Measurements from ENCODE around the gene PCYT2. TPM values are rescaled to one million over a fixed set of nuclear protein-coding genes. Genes with fewer than 3 reads are reported as not detected.
"Not testable (repeated sequence)": the region's sequence is repeated elsewhere in the genome, so short reads cannot be mapped to it uniquely, and the experiment has no call there.

Gene PCYT2
- total RNA-seq, 2 experiments from 2014 or later: 30.4 to 30.9 TPM

DNA sequence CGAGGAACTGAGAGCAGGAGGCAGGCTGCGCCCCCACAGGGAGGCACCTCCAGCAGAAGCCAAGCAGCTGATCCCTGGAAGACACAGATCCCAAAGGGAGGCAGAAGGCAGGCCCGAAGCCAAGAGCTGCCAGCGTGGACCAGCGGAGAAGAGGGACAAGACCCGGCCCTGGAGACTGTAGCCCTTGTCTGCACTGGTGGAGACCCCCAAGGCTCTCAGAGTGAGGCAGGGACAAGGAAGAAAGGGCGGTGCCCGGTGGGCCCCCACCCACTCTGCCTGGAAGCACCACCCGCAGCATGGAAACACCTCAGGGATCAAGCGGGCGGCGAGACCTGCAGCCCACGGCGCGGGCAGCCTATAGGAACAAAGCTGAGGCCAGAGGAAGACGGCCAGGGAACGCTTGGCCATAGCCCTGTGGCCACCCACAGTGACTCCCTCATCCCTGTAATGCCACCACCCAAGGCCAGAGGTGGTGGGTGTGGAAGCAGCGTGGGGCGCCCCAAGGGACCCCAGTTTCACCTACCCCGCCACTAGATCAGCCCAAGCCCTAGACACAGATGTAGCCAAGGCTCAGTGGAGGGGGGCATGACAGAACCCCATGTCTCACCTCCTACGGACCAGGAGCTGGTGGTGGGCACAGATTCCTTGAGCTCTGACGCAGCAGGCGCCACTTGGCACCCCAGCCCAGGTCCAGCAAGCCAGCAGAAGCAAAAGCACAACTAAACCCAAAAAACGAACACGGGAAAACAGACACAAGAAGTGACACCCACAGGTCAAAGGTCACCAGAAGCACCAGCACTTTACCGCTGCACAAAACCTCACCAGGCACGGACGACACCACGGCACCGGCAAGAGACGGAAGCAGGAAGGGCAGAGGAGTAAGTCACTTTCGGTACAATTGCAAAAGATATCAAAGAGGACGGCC is 9.7 kb upstream of the PCYT2 start:
- CTCF ChIA-PET: no interaction called here
- POLR2A ChIA-PET: interaction anchor here (0.6 kb wide), 1 partner anchor 682 kb away, joined by 3 read pairs; no protein-coding TSS in a partner anchor

DNA sequence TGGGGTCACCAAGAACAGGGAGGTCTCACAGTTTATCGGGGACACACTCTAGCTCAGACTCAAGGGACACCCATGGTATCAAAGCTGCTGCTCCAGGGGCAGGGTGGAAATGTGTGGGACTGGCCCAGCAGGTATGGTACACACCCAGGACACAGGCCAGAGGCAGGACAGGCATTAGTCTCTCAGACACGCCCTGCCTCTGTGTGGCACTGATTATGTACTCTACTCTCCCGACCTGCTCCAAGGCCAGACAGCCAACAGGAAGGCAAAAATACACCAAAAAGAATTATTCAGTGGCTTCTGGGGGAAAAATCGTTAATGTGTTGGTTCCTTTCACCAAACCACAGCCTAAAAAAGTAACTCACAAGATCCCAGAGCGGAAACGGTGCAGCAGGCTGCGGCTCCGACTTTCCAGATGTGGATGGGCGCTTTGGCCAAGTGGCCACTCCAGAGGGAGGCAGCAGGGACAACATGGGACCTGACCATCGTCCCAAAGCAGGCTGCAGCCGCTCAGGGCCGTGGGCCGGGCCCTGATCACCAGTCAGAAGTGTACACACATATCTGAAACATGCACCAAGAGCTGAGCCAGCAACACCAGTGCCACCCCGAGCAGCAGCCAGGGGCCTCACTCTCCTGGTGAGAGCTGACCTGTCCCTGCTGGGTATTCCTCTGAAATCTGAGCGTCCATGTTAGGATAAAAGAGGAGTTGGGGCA is 7.8 kb upstream of the PCYT2 start:
- ChIA-PET POLR2A (no interaction called here), CTCF (no interaction called here)

DNA sequence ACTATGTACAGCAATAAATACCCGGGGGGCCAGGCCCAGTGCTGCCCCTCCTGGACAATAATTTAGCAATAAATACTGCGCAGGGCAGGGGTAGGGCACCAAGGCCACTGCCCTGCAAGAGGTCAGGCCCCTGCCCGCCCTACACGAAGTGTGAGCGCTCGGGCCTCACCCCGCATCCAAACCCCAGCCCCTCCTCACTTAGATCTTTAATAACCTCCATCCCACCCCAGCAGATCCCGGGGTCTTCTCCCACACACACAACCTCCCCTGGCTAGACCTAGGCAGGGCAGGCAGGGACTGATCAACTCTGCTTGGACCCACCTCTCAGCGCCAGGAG is 7.1 kb upstream of the PCYT2 start:
- POLR2A ChIA-PET, CTCF ChIA-PET: not testable (repeated sequence)

DNA sequence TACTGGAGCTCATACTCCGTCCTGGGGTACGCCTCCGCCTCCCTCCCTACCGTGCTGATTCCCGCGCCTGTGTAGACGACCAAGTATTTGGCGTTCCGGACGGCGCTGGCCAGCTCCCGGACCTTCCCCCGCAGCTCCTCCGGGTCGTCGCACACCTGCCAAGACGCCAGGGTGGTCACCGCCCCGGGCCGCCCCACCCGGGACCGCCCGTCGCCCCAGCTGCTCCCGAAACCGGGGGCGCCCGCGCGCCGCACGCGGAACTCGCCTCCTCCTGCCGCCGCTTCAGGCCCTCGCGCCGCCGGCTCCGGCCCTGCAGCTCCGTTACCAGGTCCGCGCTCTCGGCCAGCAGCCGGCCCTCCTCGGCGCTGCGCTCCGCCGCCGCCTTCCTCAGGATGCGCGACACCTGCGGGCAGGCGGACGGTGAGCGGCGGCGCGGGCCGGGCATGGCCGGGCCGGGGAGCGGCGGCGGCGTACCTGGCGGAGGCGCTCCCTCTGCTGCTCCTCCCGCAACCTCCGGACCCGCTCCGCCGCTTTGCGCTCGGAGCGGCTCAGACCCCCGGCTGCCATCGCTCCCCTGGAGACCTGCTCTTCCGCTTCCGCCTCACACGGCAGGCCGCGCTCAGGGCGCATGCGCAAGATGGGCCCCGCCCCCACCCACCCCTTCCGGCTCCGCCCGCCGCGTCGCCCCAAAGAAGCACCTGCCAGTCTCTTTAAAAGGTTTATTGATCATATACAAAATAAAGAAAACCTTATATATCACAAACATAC is 6.5 kb upstream of the PCYT2 start, which contains the start of gene SIRT7:
SIRT7 (minus strand) TSS at position 612 of the 768 bp plus-strand sequence; CDS start at position 567, 45 bp downstream.
- CTCF ChIA-PET: interaction anchor here (0.9 to 1.3 kb wide), 4 partner anchors 8 to 42 kb away, joined by 3 to 6 read pairs (median 4); partner anchors contain the start of gene MAFG
- POLR2A ChIA-PET: interaction anchor here (0.8 to 1.4 kb wide), 2 partner anchors 9 to 26 kb away, joined by 5 read pairs; no protein-coding TSS in a partner anchor

DNA sequence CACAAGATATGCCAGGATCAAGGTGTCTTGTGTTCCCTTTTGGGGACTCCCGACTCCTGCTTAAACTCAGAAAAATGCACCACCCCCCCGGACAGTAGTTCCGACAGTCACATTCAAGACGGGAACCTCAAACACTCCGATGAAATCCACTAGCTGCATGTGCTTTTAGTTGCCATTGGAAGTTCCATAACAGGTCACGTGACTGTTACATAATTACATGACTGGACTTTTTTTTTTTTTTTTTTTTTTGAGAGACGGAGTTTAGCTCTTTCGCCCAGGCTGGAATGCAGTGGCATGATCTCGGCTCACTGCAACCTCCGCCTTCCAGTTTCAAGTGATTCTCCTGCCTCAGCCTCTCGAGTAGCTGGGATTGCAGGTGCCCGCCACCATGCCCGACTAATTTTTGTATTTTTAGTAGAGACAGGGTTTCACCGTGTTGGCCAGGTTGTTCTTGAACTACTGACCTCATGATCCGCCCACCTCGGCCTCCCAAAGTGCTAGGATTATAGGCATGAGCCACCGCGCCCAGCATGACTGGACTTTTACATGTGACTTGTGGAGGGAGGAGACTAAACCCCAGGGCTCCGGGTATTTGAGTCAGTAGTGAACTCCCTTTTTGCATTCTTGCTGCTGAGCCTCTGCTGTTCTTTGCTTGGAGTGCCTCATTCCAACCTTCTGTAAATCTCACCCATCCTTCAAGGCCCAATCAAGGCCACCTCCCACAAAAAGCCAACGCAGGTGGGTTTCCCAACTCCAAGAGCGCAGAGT is 5.2 kb upstream of the PCYT2 start:
- ChIA-PET POLR2A (interaction anchor here (0.6 to 1.4 kb wide), 3 partner anchors 10 to 252 kb away, joined by 4 to 7 read pairs (median 5); no protein-coding TSS in a partner anchor), CTCF (interaction anchor here (1.2 to 1.3 kb wide), 2 partner anchors 9 to 44 kb away, joined by 4 read pairs; no protein-coding TSS in a partner anchor)

DNA sequence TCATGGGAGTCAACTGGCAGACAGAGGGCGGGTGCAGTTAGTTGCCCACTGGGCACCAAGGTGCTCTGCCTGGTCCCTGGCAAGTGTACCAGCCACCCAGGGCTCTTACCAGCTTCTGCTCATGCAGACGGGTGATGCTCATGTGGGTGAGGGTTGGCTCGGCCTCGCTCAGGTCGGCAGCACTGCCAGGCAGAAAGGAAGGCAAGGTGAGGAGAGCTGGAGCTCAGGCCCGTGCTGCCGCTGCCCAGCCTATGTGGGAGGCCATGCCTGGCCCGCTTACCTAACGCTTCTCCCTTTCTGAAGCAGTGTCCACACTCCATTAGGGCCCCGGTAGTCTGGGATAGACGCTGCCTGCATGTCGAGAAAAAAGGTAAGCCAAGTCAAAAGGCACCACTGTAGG is 4.1 kb upstream of the PCYT2 start:
- CTCF ChIA-PET: no interaction called here
- POLR2A ChIA-PET: no interaction called here

DNA sequence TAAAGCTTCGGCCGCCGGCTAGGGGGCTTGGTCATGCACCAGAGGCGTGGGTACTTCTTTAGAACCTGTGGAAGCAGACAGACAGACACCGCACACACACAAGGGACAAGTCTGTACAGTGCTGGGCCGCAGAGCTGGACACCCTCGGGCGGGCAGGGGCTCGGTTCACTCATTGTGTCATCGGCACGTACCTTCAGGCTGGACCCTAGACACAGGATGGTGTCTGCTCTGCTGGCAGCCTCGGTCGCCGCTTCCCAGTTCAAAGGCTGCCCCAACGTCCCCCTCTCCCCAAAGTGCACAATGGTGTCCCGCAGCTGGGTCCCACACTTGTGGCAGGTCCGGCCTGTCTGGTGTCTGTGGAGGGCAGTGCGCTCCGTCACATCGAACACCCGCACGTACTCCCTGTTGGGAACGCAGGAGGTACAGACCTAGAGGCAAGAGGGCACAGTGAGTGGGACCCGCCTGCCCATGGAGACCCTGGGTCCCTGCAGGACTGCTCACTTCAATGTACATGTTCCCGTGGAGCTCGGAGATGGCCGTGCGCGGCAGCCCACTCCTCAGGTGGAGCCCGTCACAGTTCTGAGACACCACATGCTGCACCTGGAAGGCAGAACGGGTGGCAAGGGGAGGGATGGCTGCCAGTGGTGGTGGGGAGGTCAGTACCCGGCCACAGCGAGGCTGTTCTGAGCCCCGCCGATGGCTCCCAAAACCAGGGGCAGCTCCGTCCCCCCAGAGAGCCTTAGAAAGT is 3.1 kb upstream of the PCYT2 start:
- POLR2A ChIA-PET: interaction anchor here (0.5 kb wide), 1 partner anchor 56 kb away, joined by 3 read pairs; no protein-coding TSS in a partner anchor
- CTCF ChIA-PET: no interaction called here

DNA sequence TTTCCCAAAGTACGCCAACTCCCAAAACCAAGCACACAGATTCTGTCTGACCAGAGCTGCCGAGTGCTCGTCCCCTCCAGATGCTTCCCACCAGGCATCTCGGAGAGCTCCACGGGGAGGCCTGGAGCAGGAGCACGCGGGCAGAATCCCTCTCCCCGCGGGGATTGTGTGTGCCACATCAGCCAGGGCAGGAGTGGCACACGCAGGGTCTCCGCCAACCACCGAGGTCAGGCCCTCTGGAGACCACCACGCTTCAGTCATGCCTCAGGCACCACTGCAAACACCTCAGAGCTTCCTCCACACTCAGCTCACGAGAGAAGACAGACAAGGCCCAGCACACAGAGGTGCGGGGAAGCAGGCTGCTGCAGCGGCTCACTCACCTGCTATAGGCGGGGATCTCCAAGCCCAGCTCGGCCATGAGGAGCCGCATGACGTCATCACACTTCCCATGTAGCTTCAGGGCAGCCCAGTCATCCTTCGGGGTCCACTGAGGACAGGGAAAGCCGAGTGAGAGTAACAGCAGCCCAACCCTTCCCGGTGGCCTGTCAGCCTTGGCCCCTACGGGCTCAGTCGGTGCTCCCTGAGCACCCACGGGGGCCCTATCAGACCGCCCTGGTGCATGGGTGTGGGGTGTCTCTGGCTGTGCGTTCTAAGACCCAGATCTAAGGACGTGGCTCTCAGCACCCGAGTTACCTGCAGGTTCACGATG is 2.3 kb upstream of the PCYT2 start:
- CTCF ChIA-PET: no interaction called here
- POLR2A ChIA-PET: interaction anchor here (0.9 kb wide), 1 partner anchor 13 kb away, joined by 5 read pairs; no protein-coding TSS in a partner anchor

DNA sequence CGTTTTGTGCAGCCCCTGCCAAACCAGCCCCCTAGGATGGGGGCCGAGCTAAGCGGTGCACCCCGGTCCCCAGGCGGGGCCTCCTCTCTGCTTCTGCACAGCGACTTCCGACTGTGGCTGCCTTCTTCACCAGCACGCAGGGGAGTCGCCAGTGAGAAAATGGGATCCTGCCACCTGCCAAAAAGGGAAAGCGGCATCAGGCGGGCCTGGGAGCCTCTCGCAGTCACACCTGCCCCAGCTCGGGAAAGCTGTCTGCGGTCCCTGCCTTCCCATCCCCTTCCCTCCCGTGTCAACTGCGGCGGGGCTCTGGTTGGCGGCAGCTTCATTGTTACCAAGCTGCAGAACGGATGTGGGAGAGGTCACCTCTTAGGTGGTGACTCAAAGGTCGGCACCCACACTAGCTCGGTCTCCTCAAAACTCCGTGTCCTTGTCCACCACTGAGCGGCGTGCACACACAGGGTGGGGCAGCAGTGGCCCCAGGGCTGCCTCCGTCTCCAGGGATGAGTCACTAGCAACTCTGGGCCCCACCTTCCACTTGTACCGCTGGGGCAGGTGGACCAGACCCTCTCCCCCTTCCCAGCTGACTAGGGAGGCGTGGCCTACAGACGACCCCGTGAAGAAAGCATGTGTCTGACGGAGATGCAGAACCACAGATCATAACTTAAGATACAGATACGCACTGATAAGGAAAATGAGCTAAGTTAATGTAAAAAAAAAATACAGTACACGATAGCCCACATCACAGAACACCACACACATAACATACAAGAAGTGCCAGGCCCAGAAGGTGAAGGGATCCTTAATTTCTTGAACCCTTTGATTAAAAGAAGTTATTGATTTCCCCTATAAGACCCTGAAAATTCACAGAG is 1.5 kb upstream of the PCYT2 start:
- ChIA-PET CTCF (no interaction called here), POLR2A (interaction anchor here (0.9 kb wide), 1 partner anchor 14 kb away, joined by 5 read pairs; no protein-coding TSS in a partner anchor)

DNA sequence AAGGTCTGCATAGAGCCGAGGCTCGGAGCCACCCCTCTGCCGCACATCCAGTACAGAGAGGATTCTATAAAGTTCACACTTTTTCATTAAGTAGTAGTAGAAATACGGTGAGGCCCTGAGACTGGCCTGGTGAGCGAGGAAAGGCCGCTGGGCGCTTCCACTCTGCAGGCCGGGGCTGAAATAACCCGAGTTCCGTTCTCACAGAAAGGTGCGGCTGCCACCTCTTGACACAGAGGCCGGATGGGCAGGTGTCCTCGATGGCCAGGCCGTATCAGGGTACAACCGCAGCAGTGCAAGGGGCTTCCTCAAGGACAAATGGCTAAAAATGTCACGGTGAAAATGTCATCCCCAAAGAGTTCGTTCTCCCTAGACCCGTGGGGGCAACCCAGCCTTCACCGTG is 770 bp upstream of the PCYT2 start:
- CTCF ChIA-PET: no interaction called here
- POLR2A ChIA-PET: no interaction called here

DNA sequence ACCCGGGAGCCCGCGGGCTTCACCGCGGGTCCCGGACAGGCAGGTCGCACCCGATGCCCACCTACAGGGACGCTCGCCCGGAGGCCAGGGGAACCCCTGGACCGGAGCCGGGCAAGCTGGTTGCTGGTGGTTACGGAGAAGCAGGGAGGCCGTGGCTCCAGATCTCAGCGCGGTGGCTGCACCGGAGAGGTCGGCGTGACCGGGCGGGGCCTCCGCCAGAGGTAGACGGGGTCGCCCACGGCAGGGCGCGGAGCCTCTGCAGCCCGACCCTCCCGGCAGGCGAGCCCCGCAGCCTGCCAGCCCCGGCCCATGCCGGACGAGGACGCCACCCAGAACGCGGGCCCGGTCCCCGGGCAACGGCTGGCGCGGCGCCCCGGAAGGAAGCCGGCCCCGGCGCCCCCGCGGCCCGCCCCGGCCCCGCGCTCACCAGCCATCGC is 341 bp downstream of the PCYT2 start:
- ChIA-PET CTCF (no interaction called here), POLR2A (no interaction called here)

DNA sequence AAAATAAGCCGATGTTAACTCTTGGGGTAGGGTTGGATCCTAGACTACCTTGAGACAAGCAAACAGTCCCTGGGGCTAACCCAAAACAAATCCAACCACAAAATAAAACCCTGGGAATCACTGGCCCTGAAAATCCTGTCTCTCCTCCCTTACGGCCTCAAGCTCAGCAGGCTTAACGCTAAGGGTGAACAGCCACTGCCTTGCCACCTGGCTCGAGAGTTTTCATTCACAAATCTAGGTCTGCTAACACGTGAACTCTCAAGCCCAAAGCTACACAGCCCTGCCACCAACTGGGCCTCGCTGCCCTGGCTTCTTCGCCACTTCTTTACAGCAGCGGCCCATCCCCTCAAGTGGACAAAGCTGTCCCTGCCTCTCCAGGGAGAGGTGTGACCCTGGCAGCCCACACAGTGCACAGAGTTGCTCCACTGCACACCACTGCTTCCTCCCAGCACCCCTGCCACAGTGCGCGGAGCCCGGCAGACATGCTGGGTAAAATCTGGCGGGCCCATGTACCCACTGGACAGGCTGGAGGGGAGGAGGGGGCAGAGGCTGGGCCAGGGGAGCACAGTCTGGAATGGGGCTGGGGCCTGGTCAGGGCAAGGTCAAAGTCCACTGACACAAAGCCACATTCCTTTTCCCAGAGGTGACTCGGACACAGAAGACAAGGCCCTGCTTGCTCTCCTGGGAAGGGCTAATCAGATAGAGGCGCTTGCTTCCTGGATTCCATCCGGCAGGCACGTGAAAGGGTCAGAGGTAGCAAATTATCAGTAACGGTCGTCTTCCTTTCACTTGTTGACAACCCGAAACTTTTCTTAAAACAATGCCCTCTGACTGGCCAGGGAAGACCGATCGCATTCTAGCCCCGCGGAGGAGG is 996 bp downstream of the PCYT2 start:
- ChIA-PET POLR2A (interaction anchor here (1.4 kb wide), 1 partner anchor 16 kb away, joined by 4 read pairs; no protein-coding TSS in a partner anchor), CTCF (no interaction called here)

DNA sequence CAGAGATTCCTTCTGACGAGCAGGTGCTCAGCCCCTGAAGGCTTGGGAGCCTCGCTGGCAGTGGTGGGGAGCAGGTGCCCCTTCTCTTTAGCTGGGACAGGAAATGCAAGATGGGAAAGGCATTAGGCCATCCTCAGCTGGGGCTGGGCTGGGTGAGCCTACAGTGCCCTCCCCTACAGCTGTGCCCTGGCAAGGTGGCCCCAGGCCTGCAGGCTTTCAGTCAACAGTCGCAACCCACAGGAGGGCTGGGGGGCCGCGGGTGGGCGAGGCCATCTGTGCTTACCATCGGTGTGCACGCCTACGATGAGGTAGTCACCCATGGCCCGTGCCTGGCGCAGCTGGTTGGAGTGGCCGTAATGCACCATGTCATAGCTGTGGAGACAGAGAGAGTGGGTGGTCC is 2.0 kb downstream of the PCYT2 start:
- POLR2A ChIA-PET: interaction anchor here (1.4 kb wide), 1 partner anchor 17 kb away, joined by 4 read pairs; no protein-coding TSS in a partner anchor
- CTCF ChIA-PET: interaction anchor here (0.7 kb wide), 1 partner anchor 13 kb away, joined by 3 read pairs; no protein-coding TSS in a partner anchor

DNA sequence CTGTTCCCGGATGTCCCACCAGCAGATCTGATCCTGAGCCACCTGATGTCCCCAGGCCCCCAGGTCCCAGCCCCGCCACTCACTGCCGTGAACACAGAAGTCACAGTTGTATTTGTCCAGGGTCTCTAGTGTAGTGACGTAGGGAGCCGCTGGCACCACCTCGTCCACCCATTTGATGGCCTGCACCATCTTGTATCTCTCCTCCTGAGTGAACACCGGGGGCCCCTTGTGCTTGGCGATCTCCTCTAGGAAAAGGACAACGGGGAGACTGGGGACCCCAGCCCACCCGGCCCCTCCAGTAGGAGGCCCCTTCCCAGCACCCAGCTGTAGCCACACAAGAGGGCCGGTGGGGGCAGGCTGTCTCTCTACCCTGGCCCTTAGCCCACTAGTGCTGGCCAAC is 2.4 kb downstream of the PCYT2 start:
- POLR2A ChIA-PET: interaction anchor here (1.4 kb wide), 1 partner anchor 18 kb away, joined by 4 read pairs; no protein-coding TSS in a partner anchor
- CTCF ChIA-PET: no interaction called here

Measured in activated CD8-positive, alpha-beta memory T cell treated with anti-CD3 and anti-CD28 coated beads for 36 hours (primary cell).